HEK293 (cell line): ENCODE data around the gene ADORA3.
A peak's percentile ranks its signal among the peaks of the same experiment; 100 is the strongest.

ENCODE experiments used
- CTCF ChIA-PET: fragments of 350-600 bp; formaldehyde crosslinking; extraction: SDS; loops from one replicate; lab custom pipeline; 2021; ENCODE audit warnings: antibody characterized with exemption; lab: Yijun Ruan, JAX
- POLR2A ChIA-PET: fragments of 300-600 bp; formaldehyde crosslinking; extraction: SDS; loops from one replicate; lab custom pipeline; 2020; ENCODE audit warnings: antibody characterized with exemption, inconsistent platforms; lab: Yijun Ruan, JAX
- H3K27ac ChIP-seq: fragments of 200-500 bp; sonication (Bioruptor generic); 2 replicates; pipeline ENCODE4 v1.5.1; 2014; ENCODE audit warnings: low read depth, low read length, control low read depth, inconsistent platforms; ENCODE audit errors: extremely low read depth
- H3K36me3 ChIP-seq, 2 experiments: fragments of 200-500 bp in 1 of 2; sonication (Bioruptor generic) in 1 of 2; 1 replicate in 1 of 2; 2 replicates in 1 of 2; pipeline ENCODE4 v1.5.1; 2014 to 2017; ENCODE audit warnings: inconsistent platforms in 2 of 2, low read length in 2 of 2; ENCODE audit not compliant: control insufficient read depth in 2 of 2, insufficient read depth in 1 of 2
- H3K4me1 ChIP-seq: fragments of 200-500 bp; sonication (Bioruptor generic); 2 replicates; pipeline ENCODE4 v1.5.1; 2014; ENCODE audit warnings: mild to moderate bottlenecking, low read length, inconsistent platforms; ENCODE audit not compliant: control insufficient read depth, insufficient read depth
- H3K4me3 ChIP-seq: 2 replicates; pipeline ENCODE4 v1.5.1; 2011; ENCODE audit warnings: low read depth, mild to moderate bottlenecking, control low read depth, low read length, moderate library complexity
- H3K9me3 ChIP-seq: fragments of 200-500 bp; sonication (Bioruptor generic); 2 replicates; pipeline ENCODE4 v1.5.1; 2014; ENCODE audit warnings: low read depth, low read length, inconsistent platforms; ENCODE audit not compliant: control insufficient read depth, insufficient read depth
- BCL11A ChIP-seq: fragments of 450-650 bp; formaldehyde crosslinking; IDR thresholded peaks from 2 replicates; pipeline ENCODE4 v1.5.1; 2016; ENCODE audit warnings: low read depth, missing biosample characterization, missing genetic modification characterization
- CTCF ChIP-seq: fragments of 450-650 bp; formaldehyde crosslinking; IDR thresholded peaks from 2 replicates; pipeline ENCODE4 v1.5.1; 2016; ENCODE audit warnings: missing biosample characterization, missing genetic modification characterization
- GLIS1 ChIP-seq: fragments of 450-650 bp; formaldehyde crosslinking; IDR thresholded peaks from 2 replicates; pipeline ENCODE4 v1.5.1; 2016; ENCODE audit warnings: missing biosample characterization, missing genetic modification characterization
- GLIS2 ChIP-seq: fragments of 450-650 bp; formaldehyde crosslinking; IDR thresholded peaks from 2 replicates; pipeline ENCODE4 v1.5.1; 2016; ENCODE audit warnings: missing biosample characterization, missing genetic modification characterization
- PRDM10 ChIP-seq: fragments of 450-650 bp; formaldehyde crosslinking; IDR thresholded peaks from 2 replicates; pipeline ENCODE4 v1.5.1; 2016; ENCODE audit warnings: missing biosample characterization, missing genetic modification characterization
- PRDM6 ChIP-seq: fragments of 450-650 bp; formaldehyde crosslinking; IDR thresholded peaks from 2 replicates; pipeline ENCODE4 v1.5.1; 2017; ENCODE audit warnings: missing biosample characterization, missing genetic modification characterization
- SETDB1 ChIP-seq: IDR thresholded peaks from one replicate; pipeline ENCODE4 v1.6.1; 2017; ENCODE audit warnings: mild to moderate bottlenecking, low read length, moderate library complexity, mixed read lengths; ENCODE audit not compliant: insufficient read length
- TCF7L2 ChIP-seq: IDR thresholded peaks from 2 replicates; pipeline ENCODE4 v1.6.1; 2011; ENCODE audit warnings: low read depth, mild to moderate bottlenecking, inconsistent platforms, low read length, moderate library complexity, borderline replicate concordance
- ZIC2 ChIP-seq: fragments of 450-650 bp; formaldehyde crosslinking; IDR thresholded peaks from 2 replicates; pipeline ENCODE4 v1.5.1; 2016; ENCODE audit warnings: missing biosample characterization, missing genetic modification characterization
- ZNF138 ChIP-seq: fragments of 450-650 bp; formaldehyde crosslinking; IDR thresholded peaks from 2 replicates; pipeline ENCODE4 v1.5.1; 2016; ENCODE audit warnings: missing biosample characterization, missing genetic modification characterization, borderline replicate concordance
- ZNF518A ChIP-seq: fragments of 450-650 bp; formaldehyde crosslinking; conservative IDR thresholded peaks from 2 replicates; pipeline ENCODE4 v1.5.1; 2016; ENCODE audit warnings: low read depth, missing biosample characterization, missing genetic modification characterization
- ZNF561 ChIP-seq: fragments of 450-650 bp; IDR thresholded peaks from 2 replicates; pipeline ENCODE4 v1.5.1; 2018; ENCODE audit warnings: missing biosample characterization, missing genetic modification characterization, borderline replicate concordance
- ZNF629 ChIP-seq: fragments of 450-650 bp; formaldehyde crosslinking; IDR thresholded peaks from 2 replicates; pipeline ENCODE4 v1.5.1; 2017; ENCODE audit warnings: missing biosample characterization, missing genetic modification characterization
- ZNF645 ChIP-seq: fragments of 450-650 bp; formaldehyde crosslinking; IDR thresholded peaks from 2 replicates; pipeline ENCODE4; 2016; ENCODE audit warnings: missing biosample characterization, missing genetic modification characterization
- ZNF654 ChIP-seq: fragments of 450-650 bp; formaldehyde crosslinking; IDR thresholded peaks from 2 replicates; pipeline ENCODE4 v1.5.1; 2016; ENCODE audit warnings: low read depth, missing biosample characterization, missing genetic modification characterization
- ZNF658 ChIP-seq: fragments of 450-650 bp; formaldehyde crosslinking; IDR thresholded peaks from 2 replicates; pipeline ENCODE4; 2016; ENCODE audit warnings: missing biosample characterization, missing genetic modification characterization
- ZNF677 ChIP-seq: fragments of 450-650 bp; IDR thresholded peaks from 2 replicates; pipeline ENCODE4 v1.5.0; 2018; ENCODE audit warnings: missing biosample characterization, mild to moderate bottlenecking, missing genetic modification characterization, moderate library complexity
- ZNF768 ChIP-seq: fragments of 450-650 bp; formaldehyde crosslinking; IDR thresholded peaks from 2 replicates; pipeline ENCODE4 v1.5.1; 2018; ENCODE audit warnings: missing biosample characterization, mild to moderate bottlenecking, missing genetic modification characterization
- ZSCAN30 ChIP-seq: fragments of 450-650 bp; IDR thresholded peaks from 2 replicates; pipeline ENCODE4 v1.5.1; 2018; ENCODE audit warnings: missing biosample characterization, mild to moderate bottlenecking, missing genetic modification characterization, moderate library complexity

Gene ADORA3

GRCh38 chr1:111483166-111483565 lies 20.3 kb downstream of the ADORA3 start:
- Histone ChIP-seq H3K9me3 (no peaks in the 10 kb centered on the region), H3K27ac (no peak overlapping the region), H3K4me1 (no peaks in the 10 kb centered on the region), H3K36me3 (no peaks in the 10 kb centered on the region), H3K4me3 (no peak overlapping the region)
- no peak for TF ChIP-seq BCL11A (tag by site-specific recombination)
- TF ChIP-seq ZNF629 (tag by site-specific recombination) = no peak
- POLR2A ChIA-PET = no interaction called here
- CTCF ChIA-PET = no interaction called here

GRCh38 chr1:111481387-111482221 lies 21.8 kb downstream of the ADORA3 start:
- H3K27ac ChIP-seq = no peak overlapping the region
- H3K4me3 ChIP-seq = no peak overlapping the region
- CTCF ChIA-PET = interaction anchor here (0.5 to 2.8 kb wide), 18 partner anchors 9 to 888 kb away, joined by 3 to 23 read pairs (median 4); no protein-coding TSS in a partner anchor
- H3K36me3 ChIP-seq = no peaks in the 10 kb centered on the region
- no peaks in the 10 kb centered on the region for H3K4me1 ChIP-seq
- no peaks in the 10 kb centered on the region for H3K9me3 ChIP-seq
- POLR2A ChIA-PET = interaction anchor here (1.8 kb wide), 1 partner anchor 258 kb away, joined by 5 read pairs; the partner anchor contains the start of gene INKA2
- TF ChIP-seq BCL11A (tag by site-specific recombination) (no peak), ZSCAN30 (tag by site-specific recombination) (0 out of 2 replicates have a peak, but pooled peaks have one; percentile 15), ZNF561 (peak; percentile 40; the same call in 1 of the 2 replicates), GLIS1 (peak; percentile 80), ZNF138 (tag by site-specific recombination) (no peak), ZNF658 (tag by site-specific recombination) (no peak), ZNF677 (no peak), ZNF518A (tag by site-specific recombination) (no peak), CTCF (tag by site-specific recombination) (peak; percentile 92), ZNF645 (no peak), ZNF654 (peak; percentile 73), PRDM10 (tag by site-specific recombination) (peak; percentile 46; the same call in 1 of the 2 replicates), ZNF768 (tag by site-specific recombination) (no peak), PRDM6 (tag by site-specific recombination) (no peak), TCF7L2 (peak; percentile 33; the same call in 1 of the 2 replicates), ZIC2 (no peak), GLIS2 (tag by site-specific recombination) (0 out of 2 replicates have a peak, but pooled peaks have one; percentile 36), SETDB1 (no peak)
